ENCODE measurements around the gene SLC11A2.

SLC11A2 gene

DNA sequence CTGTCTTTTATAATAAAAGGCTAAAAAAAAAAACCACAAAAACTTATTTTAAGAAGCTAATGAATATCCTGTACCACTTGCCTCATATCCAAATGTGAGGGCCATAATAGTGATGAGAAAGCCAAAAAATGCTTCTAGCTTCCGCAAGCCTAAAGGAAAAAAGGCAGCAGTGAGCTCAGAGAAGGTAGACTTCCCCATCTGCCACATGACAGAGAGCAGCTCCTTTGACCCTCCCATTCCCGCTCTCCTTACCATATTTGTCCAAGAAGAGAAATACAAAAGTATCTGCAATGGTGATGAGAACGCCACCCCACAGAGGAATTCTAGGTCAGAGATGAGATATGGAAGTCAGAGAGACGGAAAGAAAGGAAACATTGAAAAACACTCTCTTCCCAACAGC lies 27.1 kb downstream of the SLC11A2 start:
- Histone ChIP-seq H3K27me3 (ENCODE audit: control insufficient read depth in 2 of 2, insufficient read depth in 2 of 2, low read length in 2 of 2) (no peaks in the 10 kb centered on the region), H3K4me3 (ENCODE audit: low read length in 2 of 2) (no peak overlapping the region), H3K9ac (ENCODE audit: low read depth in 1 of 2, low read length in 2 of 2) (no peak overlapping the region), H3K36me3 (ENCODE audit: control insufficient read depth in 2 of 2, insufficient read depth in 2 of 2, low read length in 2 of 2) (peaks cover 31 to 49% of the 10 kb centered on the region in 2 donors), H3K4me1 (ENCODE audit: control insufficient read depth in 2 of 2, insufficient read depth in 2 of 2, low read length in 2 of 2) (no peaks in the 10 kb centered on the region), H3K9me3 (ENCODE audit: control insufficient read depth in 2 of 2, low read length in 2 of 2) (no peaks in the 10 kb centered on the region), H3K27ac (ENCODE audit: low read depth in 2 of 2, low read length in 2 of 2) (no peak overlapping the region)

DNA sequence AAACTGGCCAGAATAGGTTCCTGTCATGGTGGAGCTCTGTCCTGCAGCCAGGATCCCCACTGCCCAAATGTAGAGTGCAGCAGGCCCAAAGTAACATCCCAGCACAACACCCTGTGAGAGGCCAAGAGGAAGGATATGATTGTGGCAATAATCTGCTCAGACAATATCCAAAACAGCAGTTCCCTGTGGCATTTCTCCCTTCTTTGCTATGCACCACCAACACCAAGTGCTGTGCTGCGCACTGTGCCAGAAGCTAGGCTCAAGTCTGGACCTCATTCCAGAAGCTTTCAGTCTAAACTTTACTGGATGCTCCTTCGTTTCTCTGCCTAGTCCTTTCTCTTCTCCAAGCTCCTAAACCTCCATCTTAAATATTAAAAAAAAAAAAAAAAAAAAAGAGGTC lies 33.4 kb downstream of the SLC11A2 start:
- Histone ChIP-seq H3K9me3 (ENCODE audit: control insufficient read depth in 2 of 2, low read length in 2 of 2) (no peaks in the 10 kb centered on the region), H3K4me3 (ENCODE audit: low read length in 2 of 2) (no peak overlapping the region), H3K36me3 (ENCODE audit: control insufficient read depth in 2 of 2, insufficient read depth in 2 of 2, low read length in 2 of 2) (peaks cover 51 to 68% of the 10 kb centered on the region in 2 donors), H3K4me1 (ENCODE audit: control insufficient read depth in 2 of 2, insufficient read depth in 2 of 2, low read length in 2 of 2) (no peaks in the 10 kb centered on the region), H3K27ac (ENCODE audit: low read depth in 2 of 2, low read length in 2 of 2) (no peak overlapping the region), H3K9ac (ENCODE audit: low read depth in 1 of 2, low read length in 2 of 2) (no peak overlapping the region), H3K27me3 (ENCODE audit: control insufficient read depth in 2 of 2, insufficient read depth in 2 of 2, low read length in 2 of 2) (no peaks in the 10 kb centered on the region)

DNA sequence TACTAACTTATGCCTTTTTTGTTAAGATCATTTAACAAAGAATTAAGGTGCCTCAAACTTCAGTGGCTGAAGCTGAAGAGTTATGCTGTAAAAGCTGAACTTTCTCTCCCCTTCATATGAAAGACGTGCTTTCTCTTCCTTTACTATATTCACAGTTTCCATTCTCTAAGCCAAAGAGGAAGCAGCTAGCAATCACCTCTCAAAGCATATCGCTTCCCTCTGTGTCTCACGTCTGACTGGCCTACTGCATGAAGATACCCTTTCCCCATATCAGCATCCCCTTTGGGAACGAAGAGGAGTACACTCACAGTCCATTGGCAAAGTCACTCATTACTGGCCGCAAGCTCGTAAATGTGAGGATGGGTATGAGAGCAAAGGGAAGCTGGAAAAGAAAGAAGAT lies 34.9 kb downstream of the SLC11A2 start:
- Histone ChIP-seq H3K27me3 (ENCODE audit: control insufficient read depth in 2 of 2, insufficient read depth in 2 of 2, low read length in 2 of 2) (no peaks in the 10 kb centered on the region), H3K9ac (ENCODE audit: low read depth in 1 of 2, low read length in 2 of 2) (no peak overlapping the region), H3K4me3 (ENCODE audit: low read length in 2 of 2) (no peak overlapping the region), H3K9me3 (ENCODE audit: control insufficient read depth in 2 of 2, low read length in 2 of 2) (no peaks in the 10 kb centered on the region), H3K27ac (ENCODE audit: low read depth in 2 of 2, low read length in 2 of 2) (no peak overlapping the region), H3K36me3 (ENCODE audit: control insufficient read depth in 2 of 2, insufficient read depth in 2 of 2, low read length in 2 of 2) (peaks cover 42 to 61% of the 10 kb centered on the region in 2 donors), H3K4me1 (ENCODE audit: control insufficient read depth in 2 of 2, insufficient read depth in 2 of 2, low read length in 2 of 2) (peaks cover 3 to 5% of the 10 kb centered on the region in 2 donors)

DNA sequence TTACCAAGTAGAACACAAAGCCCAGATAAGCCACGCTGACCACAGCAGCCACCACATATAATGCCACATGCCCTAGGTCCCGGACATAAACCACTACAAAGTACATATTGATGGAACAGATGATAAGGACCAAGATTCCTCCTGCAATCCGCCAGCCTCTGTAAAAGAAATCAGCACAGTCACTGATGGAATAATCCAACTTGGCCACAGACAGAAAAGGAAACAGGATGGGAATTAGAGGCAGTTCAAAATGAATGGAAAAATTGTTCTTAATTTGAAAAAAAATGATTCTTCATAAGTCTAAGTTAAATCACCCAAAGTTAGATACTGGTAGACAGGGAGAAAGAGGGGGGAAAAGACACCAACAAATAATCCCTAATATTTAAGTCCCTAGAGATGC lies 35.4 kb downstream of the SLC11A2 start:
- H3K36me3 ChIP-seq (ENCODE audit: control insufficient read depth in 2 of 2, insufficient read depth in 2 of 2, low read length in 2 of 2) = peaks cover 39 to 57% of the 10 kb centered on the region in 2 donors
- H3K27me3 ChIP-seq (ENCODE audit: control insufficient read depth in 2 of 2, insufficient read depth in 2 of 2, low read length in 2 of 2) = no peaks in the 10 kb centered on the region
- no peak overlapping the region for H3K4me3 ChIP-seq (ENCODE audit: low read length in 2 of 2)
- H3K27ac ChIP-seq (ENCODE audit: low read depth in 2 of 2, low read length in 2 of 2) = no peak overlapping the region
- peaks cover 3 to 5% of the 10 kb centered on the region in 2 donors for H3K4me1 ChIP-seq (ENCODE audit: control insufficient read depth in 2 of 2, insufficient read depth in 2 of 2, low read length in 2 of 2)
- no peaks in the 10 kb centered on the region for H3K9me3 ChIP-seq (ENCODE audit: control insufficient read depth in 2 of 2, low read length in 2 of 2)
- no peak overlapping the region for H3K9ac ChIP-seq (ENCODE audit: low read depth in 1 of 2, low read length in 2 of 2)

DNA sequence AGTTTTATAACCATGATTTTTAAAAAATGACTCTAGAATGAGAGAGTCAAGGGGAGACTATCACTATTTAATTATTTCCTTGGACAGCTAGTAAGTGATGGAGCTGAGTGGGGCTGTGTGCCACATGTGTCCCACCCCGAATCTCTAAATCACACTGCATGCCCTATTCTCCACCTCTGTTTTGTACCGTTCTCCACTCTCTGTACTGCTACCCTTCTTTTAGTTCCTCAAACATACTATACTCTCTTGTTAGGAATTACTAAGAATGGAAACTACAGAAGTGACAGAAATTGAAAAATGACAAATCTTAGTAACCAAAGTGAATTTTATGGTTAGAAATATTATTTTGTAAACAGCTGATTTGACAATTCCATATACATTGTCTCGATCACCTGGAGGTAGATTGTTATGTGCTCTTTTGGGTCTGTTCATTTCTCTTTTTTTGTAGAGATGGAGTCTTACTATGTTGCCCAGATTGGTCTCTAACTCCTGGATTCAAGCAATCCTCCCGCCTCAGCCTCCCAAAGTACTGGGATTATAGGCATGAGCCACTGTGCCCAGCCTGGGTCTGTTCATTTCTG lies 35.9 kb downstream of the SLC11A2 start:
- H3K27ac ChIP-seq (ENCODE audit: low read depth in 2 of 2, low read length in 2 of 2) = no peak overlapping the region
- peaks cover 33 to 52% of the 10 kb centered on the region in 2 donors for H3K36me3 ChIP-seq (ENCODE audit: control insufficient read depth in 2 of 2, insufficient read depth in 2 of 2, low read length in 2 of 2)

DNA sequence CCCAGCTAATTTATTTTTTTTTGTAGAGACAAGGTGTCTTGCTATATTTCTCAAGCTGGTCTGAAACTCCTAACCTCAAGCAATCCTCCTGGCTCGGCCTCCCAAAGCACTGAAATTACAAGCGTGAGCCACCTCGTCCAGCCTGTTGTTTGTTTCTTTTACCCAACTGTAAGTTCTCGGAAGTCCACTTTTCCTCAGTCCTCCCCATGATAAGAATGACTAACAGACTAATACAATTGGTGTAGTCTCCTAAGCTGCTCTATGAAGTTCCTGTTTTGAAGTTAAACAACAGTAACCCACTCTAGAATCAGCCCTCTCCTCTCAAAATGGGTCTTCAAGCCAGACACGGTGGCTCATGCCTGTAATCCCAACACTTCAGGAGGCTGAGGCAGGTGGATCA lies 37.3 kb downstream of the SLC11A2 start:
- H3K27ac ChIP-seq (ENCODE audit: low read depth in 2 of 2, low read length in 2 of 2) = no peak overlapping the region
- no peak overlapping the region for H3K4me3 ChIP-seq (ENCODE audit: low read length in 2 of 2)
- H3K4me1 ChIP-seq (ENCODE audit: control insufficient read depth in 2 of 2, insufficient read depth in 2 of 2, low read length in 2 of 2) = peaks cover 3 to 8% of the 10 kb centered on the region in 2 donors
- no peaks in the 10 kb centered on the region for H3K9me3 ChIP-seq (ENCODE audit: control insufficient read depth in 2 of 2, low read length in 2 of 2)
- peaks cover 26 to 42% of the 10 kb centered on the region in 2 donors for H3K36me3 ChIP-seq (ENCODE audit: control insufficient read depth in 2 of 2, insufficient read depth in 2 of 2, low read length in 2 of 2)
- no peak overlapping the region for H3K9ac ChIP-seq (ENCODE audit: low read depth in 1 of 2, low read length in 2 of 2)
- H3K27me3 ChIP-seq (ENCODE audit: control insufficient read depth in 2 of 2, insufficient read depth in 2 of 2, low read length in 2 of 2) = no peaks in the 10 kb centered on the region

More for the DNA sequence above, 35.9 kb downstream of the SLC11A2 start:
- peaks cover 3 to 5% of the 10 kb centered on the region in 2 donors for H3K4me1 ChIP-seq (ENCODE audit: control insufficient read depth in 2 of 2, insufficient read depth in 2 of 2, low read length in 2 of 2)
- no peaks in the 10 kb centered on the region for H3K27me3 ChIP-seq (ENCODE audit: control insufficient read depth in 2 of 2, insufficient read depth in 2 of 2, low read length in 2 of 2)
- no peak overlapping the region for H3K4me3 ChIP-seq (ENCODE audit: low read length in 2 of 2)
- no peak overlapping the region for H3K9ac ChIP-seq (ENCODE audit: low read depth in 1 of 2, low read length in 2 of 2)
- no peaks in the 10 kb centered on the region for H3K9me3 ChIP-seq (ENCODE audit: control insufficient read depth in 2 of 2, low read length in 2 of 2)

DNA sequence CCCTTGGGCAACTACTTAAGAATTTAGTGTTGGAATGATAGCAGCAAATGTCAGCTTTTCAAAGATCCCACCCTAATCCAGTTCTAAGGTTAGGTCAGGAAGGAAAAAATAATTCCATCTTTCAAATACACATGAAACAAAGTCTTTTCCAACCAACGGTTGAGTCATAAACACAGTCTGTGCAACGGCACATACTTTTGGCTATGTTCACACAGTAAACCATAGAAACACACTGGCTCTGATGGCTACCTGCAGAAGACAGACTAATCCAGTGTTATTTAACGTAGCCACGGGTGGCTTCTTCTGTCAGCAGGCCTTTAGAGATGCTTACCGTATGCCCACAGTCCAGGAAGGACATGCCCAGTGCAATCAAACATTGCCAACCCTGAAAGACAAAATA lies 38.1 kb downstream of the SLC11A2 start:
- H3K4me1 ChIP-seq (ENCODE audit: control insufficient read depth in 2 of 2, insufficient read depth in 2 of 2, low read length in 2 of 2) = peaks cover 3 to 8% of the 10 kb centered on the region in 2 donors
- peaks cover 26 to 40% of the 10 kb centered on the region in 2 donors for H3K36me3 ChIP-seq (ENCODE audit: control insufficient read depth in 2 of 2, insufficient read depth in 2 of 2, low read length in 2 of 2)
- H3K9me3 ChIP-seq (ENCODE audit: control insufficient read depth in 2 of 2, low read length in 2 of 2) = no peaks in the 10 kb centered on the region
- H3K9ac ChIP-seq (ENCODE audit: low read depth in 1 of 2, low read length in 2 of 2) = no peak overlapping the region
- no peak overlapping the region for H3K4me3 ChIP-seq (ENCODE audit: low read length in 2 of 2)
- H3K27ac ChIP-seq (ENCODE audit: low read depth in 2 of 2, low read length in 2 of 2) = no peak overlapping the region
- H3K27me3 ChIP-seq (ENCODE audit: control insufficient read depth in 2 of 2, insufficient read depth in 2 of 2, low read length in 2 of 2) = no peaks in the 10 kb centered on the region

DNA sequence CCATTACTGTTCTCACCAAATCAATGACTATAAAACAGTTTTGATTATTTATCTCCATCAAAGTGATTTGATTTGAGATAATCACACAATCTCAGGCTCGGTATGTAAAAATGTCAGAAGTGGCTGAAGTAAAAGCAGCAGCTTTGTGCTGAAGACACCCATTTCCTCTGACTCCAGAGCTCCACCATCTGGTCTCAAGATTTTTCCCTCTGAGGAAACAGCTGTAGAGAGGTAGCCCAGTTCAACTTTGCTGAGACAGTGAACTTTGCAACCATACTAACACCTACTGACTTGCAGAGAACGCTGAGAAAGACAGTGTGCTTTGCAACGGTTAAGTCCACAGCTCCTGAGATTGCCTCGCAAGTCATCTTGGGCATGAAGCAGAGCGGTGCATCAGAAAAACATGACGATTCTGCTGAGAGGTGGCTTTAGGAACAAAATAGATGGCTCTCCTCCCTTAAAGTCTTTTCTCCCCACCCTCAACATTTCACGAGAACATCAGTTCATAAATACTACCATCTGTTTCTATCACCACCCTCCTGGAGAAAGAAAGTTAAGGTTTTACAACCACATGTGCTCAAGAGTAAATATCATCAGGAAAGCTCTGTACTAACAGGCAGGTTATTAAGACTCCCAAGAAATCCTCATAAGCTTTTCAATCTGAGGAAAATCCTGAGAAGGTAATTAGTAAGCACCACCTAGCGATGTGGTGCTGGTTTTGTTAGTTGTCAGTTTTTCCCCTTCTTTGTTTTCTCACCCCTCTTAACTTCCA lies 39.0 kb downstream of the SLC11A2 start:
- Histone ChIP-seq H3K9me3 (ENCODE audit: control insufficient read depth in 2 of 2, low read length in 2 of 2) (no peaks in the 10 kb centered on the region), H3K27ac (ENCODE audit: low read depth in 2 of 2, low read length in 2 of 2) (peak overlapping the region; percentile 43 to 45), H3K9ac (ENCODE audit: low read depth in 1 of 2, low read length in 2 of 2) (peak overlapping the region in 1 of 2 donors; percentile 26), H3K27me3 (ENCODE audit: control insufficient read depth in 2 of 2, insufficient read depth in 2 of 2, low read length in 2 of 2) (no peaks in the 10 kb centered on the region), H3K36me3 (ENCODE audit: control insufficient read depth in 2 of 2, insufficient read depth in 2 of 2, low read length in 2 of 2) (peaks cover 26 to 31% of the 10 kb centered on the region in 2 donors), H3K4me3 (ENCODE audit: low read length in 2 of 2) (peak overlapping the region; percentile 14 to 35), H3K4me1 (ENCODE audit: control insufficient read depth in 2 of 2, insufficient read depth in 2 of 2, low read length in 2 of 2) (peaks cover 3 to 8% of the 10 kb centered on the region in 2 donors)

DNA sequence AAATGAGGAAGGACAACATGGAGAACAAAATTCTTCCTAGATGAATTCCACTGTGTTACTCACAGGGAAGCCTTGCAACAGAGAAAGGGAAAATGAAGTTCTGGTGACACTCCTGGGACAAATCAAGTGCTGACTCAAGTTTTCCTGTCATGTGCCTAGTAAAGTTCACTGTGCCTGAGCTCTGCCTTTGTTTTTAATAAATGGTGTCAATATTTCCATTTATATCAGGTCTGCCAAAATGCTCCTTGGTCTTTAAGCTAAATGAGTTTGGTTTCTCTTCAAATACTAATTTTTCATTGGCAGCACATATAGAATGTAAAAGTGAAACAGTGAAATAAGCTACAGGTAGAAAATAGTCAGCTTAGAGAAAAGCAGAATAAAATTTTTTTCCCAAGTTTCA lies 40.9 kb downstream of the SLC11A2 start:
- H3K4me3 ChIP-seq (ENCODE audit: low read length in 2 of 2) = no peak overlapping the region
- peaks cover 11 to 13% of the 10 kb centered on the region in 2 donors for H3K36me3 ChIP-seq (ENCODE audit: control insufficient read depth in 2 of 2, insufficient read depth in 2 of 2, low read length in 2 of 2)
- H3K27me3 ChIP-seq (ENCODE audit: control insufficient read depth in 2 of 2, insufficient read depth in 2 of 2, low read length in 2 of 2) = no peaks in the 10 kb centered on the region
- H3K9me3 ChIP-seq (ENCODE audit: control insufficient read depth in 2 of 2, low read length in 2 of 2) = no peaks in the 10 kb centered on the region
- H3K27ac ChIP-seq (ENCODE audit: low read depth in 2 of 2, low read length in 2 of 2) = peak overlapping the region; percentile 5 to 45
- H3K4me1 ChIP-seq (ENCODE audit: control insufficient read depth in 2 of 2, insufficient read depth in 2 of 2, low read length in 2 of 2) = peaks cover 9 to 15% of the 10 kb centered on the region in 2 donors
- H3K9ac ChIP-seq (ENCODE audit: low read depth in 1 of 2, low read length in 2 of 2) = no peak overlapping the region

DNA sequence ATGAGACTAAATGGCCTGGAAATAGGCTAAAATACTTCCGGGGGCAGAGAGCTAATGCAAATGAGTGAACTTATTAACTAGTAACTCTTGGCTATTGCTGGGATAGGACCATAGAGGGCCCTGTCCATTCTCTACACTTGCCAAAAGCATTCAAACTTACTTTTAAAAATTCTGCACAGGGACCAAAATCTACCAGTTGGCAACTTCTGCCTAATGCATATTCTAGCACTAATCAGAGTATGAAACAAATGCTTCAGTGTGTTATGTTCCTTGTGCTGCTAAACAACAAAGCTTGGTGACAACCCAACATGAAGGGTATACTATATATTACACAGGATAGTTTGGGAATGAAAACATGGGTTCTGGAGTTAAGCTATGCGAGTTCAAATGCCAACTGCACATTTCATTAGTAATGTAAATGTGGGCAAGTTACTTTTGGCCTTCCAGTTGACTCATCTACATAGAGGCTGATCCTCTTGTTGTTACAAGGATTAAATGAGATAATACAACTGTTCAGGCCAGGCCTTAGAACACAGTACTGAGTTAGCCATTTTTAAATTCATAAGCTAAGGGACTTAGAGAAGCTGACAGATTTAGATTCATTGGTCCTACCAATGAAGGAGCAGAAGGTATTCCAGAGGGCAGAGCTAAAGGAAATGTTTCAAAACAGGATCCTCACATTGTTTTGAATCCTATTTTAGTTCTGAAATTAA lies 41.4 kb downstream of the SLC11A2 start:
- H3K4me3 ChIP-seq (ENCODE audit: low read length in 2 of 2) = no peak overlapping the region
- no peak overlapping the region for H3K9ac ChIP-seq (ENCODE audit: low read depth in 1 of 2, low read length in 2 of 2)
- H3K27ac ChIP-seq (ENCODE audit: low read depth in 2 of 2, low read length in 2 of 2) = peak overlapping the region; percentile 5 to 45

More for the DNA sequence above, 41.4 kb downstream of the SLC11A2 start:
- peaks cover 10% of the 10 kb centered on the region in 2 donors for H3K36me3 ChIP-seq (ENCODE audit: control insufficient read depth in 2 of 2, insufficient read depth in 2 of 2, low read length in 2 of 2)
- no peaks in the 10 kb centered on the region for H3K27me3 ChIP-seq (ENCODE audit: control insufficient read depth in 2 of 2, insufficient read depth in 2 of 2, low read length in 2 of 2)
- no peaks in the 10 kb centered on the region for H3K9me3 ChIP-seq (ENCODE audit: control insufficient read depth in 2 of 2, low read length in 2 of 2)
- peaks cover 10 to 17% of the 10 kb centered on the region in 2 donors for H3K4me1 ChIP-seq (ENCODE audit: control insufficient read depth in 2 of 2, insufficient read depth in 2 of 2, low read length in 2 of 2)
